Daoy (cell line): ENCODE measurements around the gene RAB2B. TPM values are rescaled to one million over a fixed set of nuclear protein-coding genes. Genes with fewer than 3 reads are reported as not detected.

ENCODE experiments used
- total RNA-seq: library from RNA; depleted of rRNA; stranded (reverse); fragments of >200 nt; shearing (Covaris generic); gene quantifications from 2 replicates; pipeline ENCODE4 v1.2.3, GENCODE V29; 2014; rRNA removed

RAB2B gene
- total RNA-seq, 1 experiment from 2014 or later, result 32.9 TPM

Other genes with a start within 250 kb of the RAB2B start
- gene HNRNPC, start 207.5 kb downstream of the RAB2B start, total RNA-seq, result 1,331 and 1,352 TPM in 2 replicates
- gene RPGRIP1, start 196.9 kb downstream of the RAB2B start, total RNA-seq, result not detected in 2 replicates
- gene SUPT16H, start 92.9 kb downstream of the RAB2B start, total RNA-seq, result 196 and 201 TPM in 2 replicates
- gene CHD8, start 20.8 kb downstream of the RAB2B start, total RNA-seq, result 42.4 and 42.6 TPM in 2 replicates
- 19.2 and 25.5 TPM in 2 replicates for gene TOX4, start 236 bp upstream of the RAB2B start, total RNA-seq
- 121 and 158 TPM in 2 replicates for gene METTL3, start 34.4 kb upstream of the RAB2B start, total RNA-seq
- gene SALL2, start 49.4 kb upstream of the RAB2B start, total RNA-seq, result 3.3 and 4.7 TPM in 2 replicates
- gene OR10G3, start 103.1 kb upstream of the RAB2B start, total RNA-seq, result not detected in 2 replicates
- gene OR10G2, start 158.0 kb upstream of the RAB2B start, total RNA-seq, result not detected in 2 replicates
- not detected in 2 replicates for gene OR4E2, start 176.9 kb upstream of the RAB2B start, total RNA-seq
- not detected in 2 replicates for gene OR4E1, start 196.9 kb upstream of the RAB2B start, total RNA-seq